GM10847 (cell line): ENCODE results near the gene TOMM20.

Source experiments
- POLR2A ChIP-seq: IDR thresholded peaks from 2 replicates; pipeline ENCODE4 v1.6.1; 2011; ENCODE audit not compliant: insufficient read length; ENCODE audit errors: extremely low read depth

Gene TOMM20

GRCh38 chr1:235139315-235139714 is 10.7 kb upstream of the TOMM20 start:
- TF ChIP-seq POLR2A = no peak

DNA sequence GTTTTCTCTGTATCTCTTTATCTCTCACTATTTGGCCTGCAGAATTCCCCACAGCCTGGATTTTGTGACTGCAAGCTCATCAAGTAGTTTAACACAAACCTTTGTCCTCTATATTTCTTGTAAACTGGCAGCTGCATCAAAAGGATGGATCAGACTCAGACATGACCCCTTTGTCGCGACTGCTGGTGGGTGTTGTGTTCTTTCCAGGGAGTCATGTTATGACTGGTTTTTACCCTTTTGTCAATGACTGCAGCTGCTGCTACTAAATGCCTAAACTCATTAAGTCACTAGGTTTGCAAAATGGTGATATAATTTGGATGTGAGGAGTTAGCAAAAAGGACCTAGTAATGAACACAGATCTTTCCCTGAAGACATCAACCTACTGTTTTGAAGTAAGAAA is 10.2 kb upstream of the TOMM20 start:
- TF ChIP-seq POLR2A = no peak

DNA sequence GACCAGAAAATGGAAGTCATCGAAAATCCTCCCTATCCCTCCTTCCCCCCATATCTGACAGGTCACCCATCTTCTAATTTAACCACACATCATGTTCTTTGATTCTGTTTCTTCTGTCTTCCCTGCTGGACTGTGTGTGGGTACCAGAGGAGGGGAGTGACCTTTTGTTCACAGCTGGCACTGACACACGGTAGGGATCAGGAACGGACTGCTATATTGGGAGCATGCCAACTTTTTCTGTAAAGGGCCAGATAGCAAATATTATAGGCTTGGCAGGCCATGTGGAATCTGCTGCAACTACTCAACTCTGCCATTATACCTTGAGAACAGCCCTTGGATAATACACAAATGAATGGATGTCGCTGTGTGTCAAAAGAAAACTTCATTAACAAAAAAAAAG is 7.5 kb upstream of the TOMM20 start:
- no peak for TF ChIP-seq POLR2A

- TF ChIP-seq POLR2A = no peak
Observed at GRCh38 chr1:235134171-235134570, 5.5 kb upstream of the TOMM20 start.

- TF ChIP-seq POLR2A = no peak
Observed at GRCh38 chr1:235133086-235133485, 4.4 kb upstream of the TOMM20 start.

- no peak for TF ChIP-seq POLR2A
Observed at GRCh38 chr1:235131961-235132360, 3.3 kb upstream of the TOMM20 start.

GRCh38 chr1:235130766-235131270 is 2.2 kb upstream of the TOMM20 start:
- no peak for TF ChIP-seq POLR2A

GRCh38 chr1:235129774-235130570 is 1.3 kb upstream of the TOMM20 start:
- TF ChIP-seq POLR2A = no peak

GRCh38 chr1:235127732-235128455 is 743 bp downstream of the TOMM20 start:
- TF ChIP-seq POLR2A = no peak

DNA sequence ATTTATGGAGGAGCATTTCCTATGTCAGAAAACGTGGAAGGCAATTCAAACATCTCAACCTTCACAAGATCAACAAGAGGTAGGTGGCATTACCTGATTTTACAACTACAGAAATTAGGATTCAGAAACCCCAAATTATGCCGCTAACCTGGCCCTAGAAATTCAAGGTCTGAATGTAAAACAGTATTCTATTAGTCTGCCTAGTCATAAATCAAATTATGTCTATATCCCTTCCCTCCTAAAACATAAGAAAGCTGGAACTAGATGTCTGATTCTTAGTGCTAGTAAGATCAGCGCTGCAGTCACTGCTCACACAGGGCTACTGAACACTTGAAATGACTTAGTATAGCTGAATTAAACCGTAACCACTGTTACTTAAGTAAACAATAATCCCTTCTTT is 1.4 kb downstream of the TOMM20 start:
- no peak for TF ChIP-seq POLR2A

DNA sequence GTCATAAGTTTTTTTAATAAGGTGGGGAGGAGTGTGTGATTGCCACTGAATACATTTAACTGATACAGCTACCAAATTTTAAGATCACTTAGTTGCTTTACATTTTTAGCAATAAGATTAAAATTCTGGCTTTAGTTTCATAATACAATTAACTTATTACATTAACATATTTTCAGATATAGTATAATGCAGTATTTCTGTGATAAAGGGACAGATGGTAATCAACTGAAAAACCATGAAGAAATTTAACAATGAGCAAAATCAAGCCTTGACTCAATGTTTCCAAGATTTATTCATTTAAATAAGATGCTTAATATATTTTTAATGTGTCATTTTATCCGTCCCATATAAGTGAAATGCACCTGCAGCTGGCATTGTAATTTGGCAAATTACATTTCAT is 4.0 kb downstream of the TOMM20 start:
- no peak for TF ChIP-seq POLR2A

DNA sequence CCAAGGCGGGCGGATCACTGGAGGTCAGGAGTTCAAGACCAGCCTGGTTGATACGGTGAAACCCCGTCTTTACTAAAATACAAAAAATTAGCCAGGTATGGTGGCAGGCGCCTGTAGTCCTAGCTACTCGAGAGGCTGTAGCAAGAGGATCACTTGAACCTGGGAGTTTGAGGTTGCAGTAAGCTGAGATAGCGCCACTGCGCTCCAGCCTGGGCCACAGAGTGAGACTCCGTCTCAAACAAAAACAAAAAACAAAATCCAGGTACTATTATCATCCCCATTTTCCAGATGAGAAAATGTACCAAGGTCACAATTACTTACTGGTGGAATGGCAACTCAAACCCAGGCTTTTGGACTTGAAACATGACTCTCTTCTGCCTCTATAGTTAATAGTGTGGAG is 4.5 kb downstream of the TOMM20 start:
- no peak for TF ChIP-seq POLR2A

GRCh38 chr1:235122348-235122747 is 6.3 kb downstream of the TOMM20 start:
- no peak for TF ChIP-seq POLR2A

- TF ChIP-seq POLR2A = no peak
Observed at GRCh38 chr1:235113183-235113917, 15.3 kb downstream of the TOMM20 start.

- no peak for TF ChIP-seq POLR2A
Observed at GRCh38 chr1:235112297-235113182, 16.1 kb downstream of the TOMM20 start.

DNA sequence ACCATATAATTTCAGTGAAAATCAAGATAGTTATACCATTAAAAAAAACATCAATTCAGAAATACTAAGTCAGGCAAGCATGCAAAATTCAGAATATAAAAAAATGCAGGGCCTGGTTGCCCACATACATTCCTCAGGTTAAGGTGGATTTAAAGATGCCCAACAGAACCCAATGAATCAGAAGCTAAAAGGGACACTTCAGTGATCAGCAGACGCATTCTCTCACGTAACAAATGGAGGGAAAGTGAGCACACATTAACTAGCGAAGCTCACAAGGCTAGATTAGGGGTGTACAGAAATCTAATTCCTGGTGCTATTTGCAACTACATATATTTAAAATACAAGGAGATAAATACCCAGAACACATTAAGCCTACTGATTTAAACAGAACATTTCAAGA is 17.5 kb downstream of the TOMM20 start:
- no peak for TF ChIP-seq POLR2A
